Spleen (tissue), 7 donors: ENCODE measurements around the gene C11orf91.

Experiments
- POLR2A ChIP-seq, 3 donors: fragments of 450-650 bp; IDR thresholded peaks; one replicate each; pipeline ENCODE4 v1.5.1; 2017; ENCODE audit warnings: antibody characterized with exemption in 3 of 3, mild to moderate bottlenecking in 1 of 3
- TF ChIP-seq, protein P1 (sequence below), 11 experiments: fragments of 200-600 bp in 7 of 11; fragments of 450-650 bp in 4 of 11; sonication (generic) in 4 of 11; IDR thresholded peaks in 8 of 11; conservative IDR thresholded peaks in 3 of 11; 1 replicate in 7 of 11; 2 replicates in 4 of 11; pipeline versions ENCODE4 v1.4.0 to v1.8.0; 2016 to 2021; ENCODE audit warnings: antibody characterized with exemption in 11 of 11, inconsistent platforms in 4 of 11, mild to moderate bottlenecking in 1 of 11
- donor health status: DM: no; HTN: no; CAD: no; lungs with moderate emphysema.
- donor health status: DM: no; HTN: no; CAD: no.
- donor health status: DM: no; HTN: no; CAD: no.

DNA sequence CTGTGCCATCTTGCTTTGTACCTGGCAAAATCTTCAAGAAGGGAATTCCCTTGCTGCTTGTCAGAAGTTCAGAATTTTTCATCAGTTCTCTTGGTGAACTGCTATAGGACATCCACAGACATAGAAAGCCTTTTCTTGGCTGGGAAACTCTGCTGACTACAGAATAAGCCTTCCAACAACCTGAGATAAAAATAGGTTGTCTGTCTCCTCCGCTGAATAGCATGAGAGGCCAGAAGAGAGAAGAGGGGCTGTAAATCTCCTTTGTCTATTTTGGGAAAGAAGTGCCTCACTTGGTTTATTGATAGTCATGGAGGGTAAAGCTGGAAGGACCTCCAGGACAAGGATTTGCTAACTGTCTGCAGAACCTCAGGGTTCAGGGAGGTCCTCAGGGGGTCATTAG, 48.2 kb downstream of the C11orf91 start:
- TF ChIP-seq, protein P1, sequence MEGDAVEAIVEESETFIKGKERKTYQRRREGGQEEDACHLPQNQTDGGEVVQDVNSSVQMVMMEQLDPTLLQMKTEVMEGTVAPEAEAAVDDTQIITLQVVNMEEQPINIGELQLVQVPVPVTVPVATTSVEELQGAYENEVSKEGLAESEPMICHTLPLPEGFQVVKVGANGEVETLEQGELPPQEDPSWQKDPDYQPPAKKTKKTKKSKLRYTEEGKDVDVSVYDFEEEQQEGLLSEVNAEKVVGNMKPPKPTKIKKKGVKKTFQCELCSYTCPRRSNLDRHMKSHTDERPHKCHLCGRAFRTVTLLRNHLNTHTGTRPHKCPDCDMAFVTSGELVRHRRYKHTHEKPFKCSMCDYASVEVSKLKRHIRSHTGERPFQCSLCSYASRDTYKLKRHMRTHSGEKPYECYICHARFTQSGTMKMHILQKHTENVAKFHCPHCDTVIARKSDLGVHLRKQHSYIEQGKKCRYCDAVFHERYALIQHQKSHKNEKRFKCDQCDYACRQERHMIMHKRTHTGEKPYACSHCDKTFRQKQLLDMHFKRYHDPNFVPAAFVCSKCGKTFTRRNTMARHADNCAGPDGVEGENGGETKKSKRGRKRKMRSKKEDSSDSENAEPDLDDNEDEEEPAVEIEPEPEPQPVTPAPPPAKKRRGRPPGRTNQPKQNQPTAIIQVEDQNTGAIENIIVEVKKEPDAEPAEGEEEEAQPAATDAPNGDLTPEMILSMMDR (IDR thresholded peaks at IDR 0.05 in 8 of 11, conservative IDR thresholded peaks at IDR 0.05 in 3 of 11), result no peak
- no peak for TF ChIP-seq POLR2A (IDR thresholded peaks at IDR 0.05)
